GM18517 (cell line): ENCODE measurements around the gene SCTR.

ENCODE experiments used
- ATAC-seq: cut with Tn5 transposase; IDR thresholded peaks from one replicate; pipeline ENCODE4 v1.9.1; 2021; ENCODE audit warnings: mild to moderate bottlenecking, moderate library complexity; ENCODE audit not compliant: unreplicated experiment

The SCTR gene

DNA sequence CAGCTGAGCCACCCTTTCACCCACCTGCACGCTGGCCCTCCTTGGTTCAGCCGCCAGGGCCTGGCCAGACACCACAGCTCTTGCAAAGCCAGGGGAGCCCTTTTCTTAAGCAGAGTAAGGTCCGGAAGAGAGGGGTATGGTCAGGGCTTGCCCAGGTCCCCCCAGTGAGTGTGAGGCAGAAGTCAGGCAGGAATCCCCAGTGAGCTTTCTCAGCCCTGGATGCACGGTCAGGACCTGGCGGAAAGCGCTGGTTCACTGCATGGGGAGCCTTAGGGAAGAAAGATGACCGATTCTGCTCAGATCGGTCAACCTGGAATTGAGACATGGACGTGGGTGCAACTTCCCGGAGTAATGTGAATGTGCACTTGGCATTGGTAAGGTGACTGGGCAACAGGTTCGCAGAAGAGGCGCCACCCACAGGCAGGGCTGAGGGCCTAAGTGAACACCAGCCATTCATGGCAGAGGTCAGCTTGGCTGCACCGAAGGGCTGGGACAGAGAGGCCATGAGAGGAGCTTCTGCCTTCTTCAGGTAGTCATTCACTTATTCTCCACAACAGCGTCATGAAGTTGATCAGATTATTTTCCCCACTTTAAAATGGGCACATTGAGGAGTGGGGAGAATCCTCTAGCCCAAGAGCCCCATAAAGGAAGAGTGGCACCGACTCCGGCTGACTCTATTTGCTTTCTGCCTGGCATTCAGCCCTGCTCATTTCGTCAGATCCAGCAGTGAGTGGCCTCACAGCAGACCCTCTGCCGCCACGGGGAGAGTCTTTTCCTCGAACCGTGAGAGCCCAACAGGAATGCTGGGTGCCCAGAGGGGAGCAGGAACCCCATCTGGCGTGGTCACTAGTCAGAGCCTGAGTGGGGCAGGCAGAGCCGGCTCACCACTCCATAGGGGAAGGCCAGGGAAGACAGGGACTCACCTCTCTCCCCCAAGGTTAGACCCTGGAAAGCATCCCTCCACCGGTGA is 35.8 kb downstream of the SCTR start:
- no peak for ATAC-seq

DNA sequence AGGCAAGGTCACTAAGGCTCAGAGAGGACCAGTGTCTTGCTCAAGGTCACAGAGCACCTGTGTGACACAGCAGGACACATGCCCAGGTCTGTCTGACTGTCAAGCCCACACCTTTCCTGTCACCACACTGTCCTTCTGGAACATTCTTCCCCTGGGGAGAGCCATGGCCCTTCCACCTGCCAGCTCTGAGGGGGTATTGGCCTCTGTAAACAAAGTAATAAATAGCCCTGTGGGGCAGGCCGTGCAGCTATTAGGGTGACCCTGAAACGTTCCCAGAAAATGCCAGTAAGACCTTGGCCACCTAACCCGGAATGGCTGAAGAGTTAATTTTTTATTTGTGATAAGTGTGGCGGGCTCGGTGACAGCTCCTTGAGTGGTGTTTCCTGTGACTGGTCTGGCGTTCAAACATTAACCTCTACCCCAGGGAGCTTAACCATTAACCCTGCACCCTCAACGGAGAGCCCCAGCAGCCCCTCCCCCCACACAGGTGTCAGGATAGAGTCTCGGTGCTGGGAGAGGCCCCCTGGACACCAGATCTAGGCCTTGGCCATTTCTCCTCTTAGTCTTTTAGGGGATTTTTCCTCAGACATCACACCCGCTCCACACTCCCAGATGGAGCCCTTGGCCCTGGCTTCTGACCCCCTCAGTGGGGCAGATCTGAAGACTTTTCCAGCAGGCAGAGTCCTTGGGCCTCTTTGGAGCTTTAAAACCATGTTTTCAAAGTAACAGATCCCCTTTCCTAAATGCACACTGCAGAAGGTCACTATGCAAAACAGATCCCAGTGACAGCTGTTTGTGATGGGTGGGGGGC is 36.6 kb downstream of the SCTR start:
- peak; percentile 92 for ATAC-seq

DNA sequence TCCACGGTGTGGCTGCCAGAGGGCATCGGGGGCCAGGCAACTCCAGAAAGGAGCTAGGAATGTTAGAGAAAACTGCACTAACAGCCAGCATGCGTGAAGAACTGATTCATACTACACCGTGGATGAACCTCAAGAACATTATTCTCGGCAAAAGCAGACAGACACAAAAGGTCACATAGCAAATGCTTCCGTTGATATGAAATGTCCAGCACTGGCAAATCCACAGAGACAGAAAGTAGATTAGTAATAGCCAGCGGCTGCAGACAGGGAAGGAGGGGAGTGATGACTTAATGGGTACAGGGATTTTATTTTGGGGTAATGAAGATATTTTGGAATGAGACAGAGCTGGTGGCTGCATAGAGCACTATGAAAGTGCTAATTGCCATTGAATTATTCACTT is 37.4 kb downstream of the SCTR start:
- ATAC-seq, result no peak

DNA sequence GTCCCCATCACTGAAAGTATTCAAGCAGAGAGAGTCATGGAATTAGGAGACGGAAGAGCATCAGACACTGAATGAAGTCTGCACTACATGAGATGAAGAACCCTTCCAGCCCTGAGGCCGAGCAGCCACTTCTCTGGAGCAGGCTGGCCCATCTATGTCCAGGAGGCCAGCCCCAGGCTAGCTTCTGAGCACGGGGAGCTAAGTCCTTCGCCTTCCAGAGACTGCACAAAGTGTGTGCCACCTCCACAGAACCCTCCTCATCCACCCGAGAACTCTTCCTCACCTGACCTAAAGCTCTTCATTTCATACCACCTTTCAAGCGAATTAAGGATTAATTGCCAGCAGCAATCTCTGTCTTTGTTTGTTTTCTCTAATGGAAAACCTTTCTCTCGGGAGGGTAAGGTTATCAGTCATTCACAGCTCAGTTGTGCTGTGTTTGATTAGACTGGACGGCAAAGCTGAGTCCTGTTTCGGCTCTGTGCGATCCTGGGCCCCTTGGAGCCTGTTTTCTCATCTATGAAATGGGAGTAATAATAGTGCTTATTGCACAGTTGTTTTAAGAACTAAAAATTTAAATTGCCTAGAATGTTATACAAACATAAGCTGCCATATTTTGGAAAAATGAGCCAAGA is 38.0 kb downstream of the SCTR start:
- no peak for ATAC-seq

DNA sequence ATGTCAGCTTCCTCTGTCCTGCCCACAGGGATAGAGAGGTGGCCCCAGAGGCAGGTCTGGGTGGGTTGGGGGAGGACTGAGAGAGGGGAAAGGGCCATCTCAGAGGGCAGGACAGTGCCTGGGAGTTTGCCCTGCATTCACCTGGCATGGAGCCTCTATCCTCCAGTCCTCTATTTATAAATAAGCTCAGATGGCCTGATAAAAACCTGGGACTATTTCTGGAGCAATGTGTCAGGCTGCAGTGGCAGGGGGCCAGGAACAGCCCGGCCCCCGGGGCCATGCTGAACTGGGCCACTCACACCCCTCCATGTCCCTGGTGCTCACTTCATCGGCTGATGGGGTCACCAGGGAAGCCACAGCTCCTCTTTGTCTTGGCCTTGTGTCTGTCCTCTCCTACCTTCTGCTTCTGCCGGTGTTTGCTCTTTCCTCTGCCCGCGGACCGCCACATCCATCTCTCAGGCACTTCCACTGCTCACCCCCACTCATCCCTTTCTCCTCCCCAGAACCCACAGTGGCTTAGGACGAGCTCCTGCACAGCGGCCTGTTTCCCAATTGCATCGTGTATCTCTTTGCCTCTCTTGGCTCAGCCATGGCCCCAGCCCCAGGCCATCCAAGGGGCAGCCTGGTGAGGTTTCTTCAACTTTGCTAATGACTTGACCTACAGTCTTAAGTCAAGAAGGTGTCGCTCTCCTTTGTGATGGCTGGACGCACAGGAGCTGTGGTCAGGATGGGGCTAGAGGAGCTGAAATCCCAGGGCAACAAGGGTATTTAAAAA is 38.8 kb downstream of the SCTR start:
- ATAC-seq, result no peak

DNA sequence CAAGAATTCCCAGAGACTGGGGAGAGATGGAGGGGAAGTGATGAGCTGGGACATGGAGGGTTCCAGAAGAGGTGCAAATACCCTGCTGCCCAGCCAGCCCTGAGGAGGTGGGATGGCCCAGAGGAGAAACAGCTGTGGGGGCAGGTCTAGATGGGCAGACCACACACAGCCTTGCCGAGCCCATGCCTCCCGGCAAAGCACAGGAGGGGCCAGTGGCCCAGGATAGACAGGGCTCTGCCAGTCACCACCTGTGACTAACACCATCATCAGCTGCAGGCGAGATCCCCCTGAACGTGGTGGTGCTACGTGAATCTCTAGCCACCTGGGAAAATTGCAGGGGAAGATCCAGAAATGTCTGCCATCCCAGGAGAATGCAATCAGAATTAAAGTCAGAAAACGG is 39.4 kb downstream of the SCTR start:
- ATAC-seq, result no peak

DNA sequence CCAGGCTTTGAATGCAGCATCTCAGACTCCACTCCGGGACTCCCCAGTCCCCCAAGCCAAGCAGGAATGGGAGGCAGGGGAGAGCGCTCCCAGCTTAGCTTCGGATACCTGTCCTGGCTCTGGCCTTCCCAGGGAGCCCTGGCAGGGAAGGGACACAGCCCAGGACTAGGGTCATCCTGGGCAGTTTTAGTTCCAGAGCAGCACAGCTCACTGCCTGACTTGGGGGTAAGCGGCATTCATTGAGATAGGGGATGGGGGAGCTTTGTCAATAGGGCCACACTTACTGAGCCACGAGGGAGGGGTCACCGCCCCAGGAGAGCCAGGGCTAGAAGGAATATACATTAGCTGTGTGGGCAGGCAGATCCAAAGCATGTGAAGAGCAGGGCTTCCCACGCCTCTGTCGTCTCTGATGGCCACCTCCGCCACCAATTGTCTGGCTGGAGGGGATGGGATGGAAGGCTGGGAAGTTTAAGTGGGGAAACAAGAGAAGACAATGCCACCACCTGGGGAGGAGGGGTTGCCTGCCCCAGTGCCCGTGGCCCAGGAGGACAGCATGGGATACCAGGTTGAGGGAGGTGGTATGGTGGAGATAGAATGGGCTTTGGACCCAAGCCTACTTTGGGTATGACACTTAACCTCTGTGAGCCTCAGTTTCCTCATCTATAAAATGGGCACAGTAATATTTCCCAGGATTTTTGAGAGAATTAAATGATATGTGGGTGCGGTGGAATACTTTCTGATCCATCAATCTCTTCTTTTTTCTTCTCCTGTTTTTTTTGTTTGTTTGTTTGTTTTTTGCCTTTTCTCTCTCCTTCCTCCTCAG is 40.2 kb downstream of the SCTR start:
- no peak for ATAC-seq

DNA sequence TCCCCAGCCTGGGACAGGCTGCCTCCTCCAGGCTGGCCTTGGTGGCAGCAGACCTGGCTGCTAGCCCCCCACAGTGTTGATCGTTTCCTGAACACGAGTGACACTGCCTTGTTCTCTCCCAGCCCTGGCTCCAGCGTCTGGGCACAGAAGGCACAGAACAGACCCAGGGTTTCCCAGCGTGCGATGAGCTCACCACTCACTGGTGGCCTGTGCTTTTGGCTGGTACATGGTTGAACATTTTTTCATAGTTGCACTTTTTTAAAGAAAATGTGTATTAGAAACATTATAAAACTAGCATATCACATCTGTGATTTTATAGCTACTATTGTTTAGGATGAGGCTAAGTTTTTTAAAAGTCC is 40.9 kb downstream of the SCTR start:
- no peak for ATAC-seq

DNA sequence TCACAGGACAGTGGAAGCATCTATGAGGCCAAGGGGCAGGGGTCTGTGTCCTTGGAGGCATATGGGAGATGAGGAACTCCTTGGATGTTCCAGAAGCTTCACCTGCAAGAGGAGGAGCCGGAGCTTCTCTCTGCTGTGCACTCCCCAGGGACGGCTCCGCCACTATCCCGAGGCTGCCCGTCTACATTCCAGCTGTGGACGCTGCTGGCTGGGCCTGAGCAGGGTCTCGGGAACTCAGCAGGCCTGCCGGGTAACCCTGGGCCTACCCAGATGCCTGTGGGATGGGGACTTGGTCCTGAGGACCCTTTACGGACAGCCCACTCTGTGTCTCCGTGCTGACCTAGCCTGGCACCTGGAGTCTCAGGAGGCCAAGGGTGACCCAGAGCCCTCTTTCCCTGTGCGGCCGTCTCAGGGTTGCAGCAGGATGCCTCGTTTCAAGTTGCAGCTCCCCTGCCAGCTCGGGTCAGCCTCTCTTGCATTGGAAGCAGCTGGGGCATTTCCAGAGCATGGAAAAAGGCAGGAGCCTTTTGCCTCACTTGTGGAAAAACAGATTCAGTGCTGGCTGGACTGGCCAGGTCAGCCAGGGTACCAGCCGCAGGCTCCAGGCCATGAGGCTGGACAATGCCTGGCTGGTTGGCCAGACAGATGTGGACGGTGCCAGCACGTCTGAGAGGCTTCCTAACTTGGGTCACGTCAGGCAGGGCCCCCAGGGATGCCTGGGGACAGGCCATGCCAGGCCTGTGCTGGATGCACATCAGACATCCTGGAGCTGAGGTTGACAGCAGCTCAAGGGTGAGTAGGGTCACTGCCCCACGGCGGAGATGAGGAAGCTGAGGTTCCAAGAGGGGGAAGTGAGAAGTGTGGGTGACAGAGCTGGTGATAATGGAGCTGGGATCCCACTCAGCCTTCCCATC is 41.5 kb downstream of the SCTR start:
- ATAC-seq, result no peak

DNA sequence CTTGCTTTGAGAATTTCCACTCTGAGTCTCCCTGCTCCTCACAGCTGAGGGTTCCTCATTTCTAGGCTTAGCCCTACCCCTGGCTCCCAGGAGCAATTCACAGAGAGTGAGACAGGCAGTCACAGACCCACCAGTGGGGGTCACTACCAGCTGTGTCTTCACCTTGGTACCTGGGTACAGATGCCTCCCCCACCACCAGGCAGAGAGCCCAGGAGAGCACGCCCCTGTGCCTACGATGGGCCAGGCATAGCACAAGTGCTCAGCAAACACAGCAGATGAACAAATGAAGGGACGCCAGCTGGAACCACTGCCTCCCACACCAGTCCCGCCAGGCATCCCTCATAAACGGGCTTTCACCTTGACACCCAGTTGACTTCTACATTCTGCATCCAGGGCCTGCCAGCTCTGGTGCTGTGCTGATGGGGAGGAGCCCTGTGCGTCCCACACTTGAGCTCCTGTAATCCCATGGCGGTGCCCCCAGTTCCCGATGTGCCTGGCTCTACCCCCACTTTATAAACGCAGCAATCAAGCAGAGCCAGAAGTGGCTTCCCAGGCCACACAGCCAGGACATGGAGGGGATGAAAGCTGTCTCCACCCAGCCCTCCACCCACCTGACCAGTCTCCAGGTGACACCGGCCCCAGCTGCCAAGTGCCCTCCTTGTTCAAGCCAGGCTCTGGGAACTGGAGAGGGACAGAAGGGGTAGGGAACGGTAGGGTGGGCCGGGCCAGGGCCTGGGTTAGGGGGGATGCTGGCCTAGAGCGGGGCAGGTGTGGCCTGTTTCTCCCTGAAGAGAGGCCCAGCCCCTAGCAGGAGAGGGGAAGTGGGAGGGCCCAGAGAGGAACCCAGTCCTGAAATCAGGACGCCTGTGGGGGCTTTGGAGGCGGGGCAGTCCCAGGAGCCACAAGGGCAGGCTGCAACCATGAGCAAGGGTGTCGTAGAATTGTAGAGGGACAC is 42.5 kb downstream of the SCTR start:
- ATAC-seq, result no peak

DNA sequence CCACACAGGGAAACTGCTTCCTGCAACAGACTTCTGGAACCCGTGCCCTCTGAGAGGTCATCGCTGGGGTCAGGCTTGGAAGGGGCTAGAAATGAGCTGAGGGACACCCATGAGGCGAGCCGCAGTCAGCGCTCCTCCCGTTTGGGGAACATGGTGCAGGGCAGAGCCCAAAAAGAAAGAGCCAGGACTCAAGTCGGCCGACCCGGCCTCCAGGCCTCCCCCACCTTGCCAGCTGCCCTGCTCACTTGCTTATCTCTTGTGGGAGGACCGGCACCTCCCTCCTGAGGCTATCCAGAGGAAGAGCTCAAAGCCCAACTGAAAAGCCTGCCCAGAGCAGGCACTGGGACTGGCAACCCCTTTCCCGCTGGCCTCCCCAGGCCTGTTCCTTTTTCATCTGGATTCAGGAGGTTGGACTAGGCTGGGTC is 43.6 kb downstream of the SCTR start:
- no peak for ATAC-seq

DNA sequence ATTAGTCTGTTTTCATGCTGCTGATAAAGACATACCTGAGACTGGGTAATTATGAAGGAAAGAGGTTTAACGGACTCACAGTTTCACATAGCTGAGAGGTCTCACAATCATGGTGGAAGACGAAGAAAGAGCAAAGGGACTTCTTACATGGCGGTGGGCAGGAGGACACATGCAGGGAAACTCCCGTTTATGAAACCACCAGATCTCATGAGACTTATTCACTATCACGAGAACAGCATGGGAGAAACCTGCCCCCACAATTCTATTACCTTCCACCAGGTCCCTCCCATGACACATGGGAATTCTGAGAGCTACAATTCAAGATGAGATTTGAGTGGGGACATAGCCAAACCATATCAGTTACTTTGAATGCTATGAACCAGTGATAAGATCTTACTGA is 44.1 kb downstream of the SCTR start:
- no peak for ATAC-seq

DNA sequence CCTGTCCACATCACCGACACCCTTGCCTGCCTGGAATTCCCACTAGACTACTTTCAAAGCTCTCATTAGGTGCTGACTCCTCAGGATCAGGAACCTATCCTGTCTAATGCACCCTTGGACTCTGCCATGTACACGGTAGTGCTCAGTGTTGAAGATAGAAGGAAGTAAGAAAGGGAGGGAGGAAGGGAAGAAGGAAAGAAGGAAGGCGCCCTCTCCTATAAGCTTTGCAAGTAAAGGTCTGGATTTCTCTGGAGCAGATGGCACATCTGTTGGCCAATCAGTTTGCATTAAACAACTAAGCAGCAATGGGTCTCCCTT is 45.3 kb downstream of the SCTR start:
- no peak for ATAC-seq

DNA sequence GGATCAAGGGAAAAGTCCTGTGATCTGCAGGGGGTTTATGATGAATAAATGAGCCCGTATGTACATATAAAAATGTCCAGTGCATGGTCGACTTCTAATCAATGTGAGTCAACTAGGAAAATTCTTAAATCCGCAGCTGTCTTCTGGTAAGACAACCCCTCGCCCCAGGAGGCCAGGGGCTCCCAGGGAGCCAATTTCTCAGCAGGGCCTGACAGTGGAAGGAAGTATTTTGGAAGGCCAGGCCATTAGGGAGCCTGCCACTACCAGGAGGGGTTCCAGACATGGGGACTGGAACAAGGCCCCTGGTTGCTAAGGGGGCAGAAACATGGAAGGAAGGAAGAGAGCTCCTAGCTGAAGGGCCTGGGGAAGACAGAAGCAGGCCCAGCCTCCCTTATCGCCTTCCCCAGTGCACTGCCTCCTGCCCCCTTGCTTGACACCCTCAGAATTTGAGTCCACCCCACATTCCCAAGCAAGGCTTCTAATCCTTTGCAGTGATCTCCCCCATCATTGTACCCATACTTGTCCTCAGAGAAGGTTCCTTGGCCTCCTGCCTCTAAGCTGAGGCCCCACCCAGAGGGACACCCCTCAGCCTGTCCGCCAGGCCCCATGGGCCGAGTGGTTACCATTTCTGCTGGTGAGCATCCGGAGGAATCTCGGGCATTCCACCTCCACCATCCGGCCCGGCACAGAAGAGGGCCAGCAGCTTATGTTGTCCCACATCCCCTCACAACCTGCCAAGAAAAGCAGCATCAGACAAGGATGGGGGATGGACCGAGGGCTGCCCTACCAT is 45.9 kb downstream of the SCTR start:
- ATAC-seq, result no peak

DNA sequence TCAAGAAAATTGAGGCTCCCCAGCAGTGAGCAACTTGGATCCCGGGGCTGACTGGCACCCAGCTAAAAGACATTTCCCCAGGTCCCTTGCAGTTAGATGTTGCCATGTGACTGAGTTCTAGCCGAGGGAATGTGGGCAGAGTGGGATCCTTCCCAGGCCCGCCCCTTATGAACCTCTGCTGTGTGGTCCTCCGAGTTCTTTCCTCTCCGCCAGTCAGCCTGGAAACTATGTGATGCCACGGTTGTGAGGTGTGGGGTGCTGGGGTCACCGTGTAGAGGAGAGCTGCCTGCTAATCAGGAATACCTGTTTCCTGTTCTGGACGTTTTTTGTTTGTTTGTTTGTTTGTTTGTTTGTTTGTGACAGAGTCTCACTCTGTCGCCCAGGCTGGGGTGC is 47.2 kb downstream of the SCTR start:
- ATAC-seq, result no peak

DNA sequence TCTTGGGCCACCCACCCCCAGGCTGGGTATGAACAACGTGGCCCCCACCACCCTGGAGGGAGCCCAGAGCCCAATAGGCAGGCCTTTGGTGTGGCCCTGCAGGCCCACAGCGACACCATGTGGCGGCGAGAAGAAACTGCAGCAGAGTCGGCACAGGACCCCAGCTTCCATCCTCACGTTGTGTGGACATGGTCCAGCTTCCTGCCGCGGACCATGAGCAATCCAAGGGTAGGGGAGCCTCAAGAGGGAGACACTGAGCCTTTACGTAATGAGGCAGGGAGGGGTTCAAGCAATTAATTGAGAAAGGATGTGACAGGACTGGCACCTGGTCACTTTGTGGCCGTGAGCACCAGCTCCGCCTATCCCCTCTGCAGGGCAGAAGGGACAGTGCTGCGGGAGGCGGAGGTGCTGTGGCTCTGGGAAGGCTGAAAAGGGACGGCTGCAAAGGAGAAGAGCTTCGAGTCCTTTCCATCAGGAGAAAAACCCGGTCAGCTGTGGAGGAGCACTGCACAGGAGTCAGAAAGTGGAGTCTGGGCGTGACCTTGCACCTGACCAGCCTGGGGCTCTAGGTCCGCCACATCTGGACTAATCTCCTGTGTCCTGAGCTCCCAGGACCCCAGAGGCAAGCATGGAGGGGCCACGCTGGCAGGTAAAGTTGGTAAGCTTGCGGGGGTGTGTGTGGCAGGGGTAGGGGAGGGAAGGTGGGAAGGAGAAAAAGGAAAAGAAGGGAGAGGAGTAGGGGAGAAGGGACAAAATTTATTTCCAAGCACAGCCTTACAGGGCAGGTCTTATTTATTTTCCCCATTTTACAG is 47.8 kb downstream of the SCTR start:
- peak; percentile 66 for ATAC-seq
